OCI-LY7 (cell line): ENCODE measurements around the gene ASAP3.

Experiments used
- EZH2phosphoT487 ChIP-seq: fragments of 200-600 bp; sonication (generic); IDR thresholded peaks from 2 replicates; pipeline ENCODE4 v1.6.1; 2018; ENCODE audit warnings: low read depth, borderline replicate concordance, mild to moderate bottlenecking, mixed run types, antibody characterized with exemption, low read length, moderate library complexity, mixed read lengths
- TF ChIP-seq, protein P1 (sequence below): fragments of 200-600 bp; sonication (generic); conservative IDR thresholded peaks from 2 replicates; pipeline ENCODE4 v1.5.1; 2014; ENCODE audit warnings: mild to moderate bottlenecking, antibody characterized with exemption, low read length, moderate library complexity, mixed read lengths

DNA sequence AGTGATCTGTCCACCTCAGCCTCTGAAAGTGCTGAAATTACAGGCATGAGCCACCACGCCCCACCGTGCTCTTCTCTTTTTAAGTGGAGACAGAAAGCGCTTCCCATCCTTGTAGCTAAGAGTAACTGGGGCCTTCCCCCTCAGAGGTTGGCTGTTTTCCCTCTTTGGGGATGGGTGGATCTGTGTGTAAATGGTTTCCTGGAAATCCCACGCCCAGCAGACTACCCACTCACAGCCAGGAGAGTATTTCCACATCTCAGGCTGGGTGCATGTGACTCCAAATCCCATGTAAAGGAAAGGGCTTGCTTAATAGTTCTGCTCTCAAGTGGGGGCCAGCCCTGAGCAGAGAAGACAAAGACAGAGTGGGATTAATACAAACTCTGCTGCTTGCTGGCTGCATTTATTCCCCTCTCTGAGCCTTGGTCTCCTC lies 39.9 kb downstream of the ASAP3 start:
- TF ChIP-seq EZH2phosphoT487 = no peak
- TF ChIP-seq, protein P1, sequence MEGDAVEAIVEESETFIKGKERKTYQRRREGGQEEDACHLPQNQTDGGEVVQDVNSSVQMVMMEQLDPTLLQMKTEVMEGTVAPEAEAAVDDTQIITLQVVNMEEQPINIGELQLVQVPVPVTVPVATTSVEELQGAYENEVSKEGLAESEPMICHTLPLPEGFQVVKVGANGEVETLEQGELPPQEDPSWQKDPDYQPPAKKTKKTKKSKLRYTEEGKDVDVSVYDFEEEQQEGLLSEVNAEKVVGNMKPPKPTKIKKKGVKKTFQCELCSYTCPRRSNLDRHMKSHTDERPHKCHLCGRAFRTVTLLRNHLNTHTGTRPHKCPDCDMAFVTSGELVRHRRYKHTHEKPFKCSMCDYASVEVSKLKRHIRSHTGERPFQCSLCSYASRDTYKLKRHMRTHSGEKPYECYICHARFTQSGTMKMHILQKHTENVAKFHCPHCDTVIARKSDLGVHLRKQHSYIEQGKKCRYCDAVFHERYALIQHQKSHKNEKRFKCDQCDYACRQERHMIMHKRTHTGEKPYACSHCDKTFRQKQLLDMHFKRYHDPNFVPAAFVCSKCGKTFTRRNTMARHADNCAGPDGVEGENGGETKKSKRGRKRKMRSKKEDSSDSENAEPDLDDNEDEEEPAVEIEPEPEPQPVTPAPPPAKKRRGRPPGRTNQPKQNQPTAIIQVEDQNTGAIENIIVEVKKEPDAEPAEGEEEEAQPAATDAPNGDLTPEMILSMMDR = no peak
